Measurements from ENCODE around the gene ADAMTS2.

Gene ADAMTS2

GRCh38 chr5:179311581-179311980, 33.7 kb downstream of the ADAMTS2 start:
- Histone ChIP-seq H3K27ac (ENCODE audit: poor library complexity, severe bottlenecking) (no peak overlapping the region), H3K36me3 (ENCODE audit: low read depth) (no peaks in the 10 kb centered on the region), H3K27me3 (ENCODE audit: insufficient read depth, poor library complexity, severe bottlenecking) (no peaks in the 10 kb centered on the region)

GRCh38 chr5:179311091-179311470, 34.2 kb downstream of the ADAMTS2 start:
- no peak overlapping the region for H3K27ac ChIP-seq (ENCODE audit: poor library complexity, severe bottlenecking)
- peak; percentile 54 for DNase-seq (ENCODE audit: low spot score)
- TF ChIP-seq CTCF (IDR thresholded peaks at IDR 0.05; ENCODE audit: poor library complexity, severe bottlenecking): no peak

More at GRCh38 chr5:179311581-179311980, 33.7 kb downstream of the ADAMTS2 start:
- TF ChIP-seq CTCF (IDR thresholded peaks at IDR 0.05; ENCODE audit: poor library complexity, severe bottlenecking): no peak
- ATAC-seq (ENCODE audit: low read depth): no peak
- no peak for DNase-seq (ENCODE audit: low spot score)
- H3K4me3 ChIP-seq (ENCODE audit: severe bottlenecking): no peak overlapping the region
- no peaks in the 10 kb centered on the region for H3K4me1 ChIP-seq (ENCODE audit: insufficient read depth, poor library complexity, severe bottlenecking)
- H3K9me3 ChIP-seq (ENCODE audit: severe bottlenecking): peaks cover 9% of the 10 kb centered on the region

GRCh38 chr5:179310439-179311090, 34.7 kb downstream of the ADAMTS2 start:
- H3K4me1 ChIP-seq (ENCODE audit: insufficient read depth, poor library complexity, severe bottlenecking): no peaks in the 10 kb centered on the region
- H3K27ac ChIP-seq (ENCODE audit: poor library complexity, severe bottlenecking): no peak overlapping the region
- no peaks in the 10 kb centered on the region for H3K36me3 ChIP-seq (ENCODE audit: low read depth)
- peak; percentile 51 for DNase-seq (ENCODE audit: low spot score)
- no peak for ATAC-seq (ENCODE audit: low read depth)
- no peak overlapping the region for H3K4me3 ChIP-seq (ENCODE audit: severe bottlenecking)
- H3K27me3 ChIP-seq (ENCODE audit: insufficient read depth, poor library complexity, severe bottlenecking): no peaks in the 10 kb centered on the region
- peaks cover 5% of the 10 kb centered on the region for H3K9me3 ChIP-seq (ENCODE audit: severe bottlenecking)
- no peak for TF ChIP-seq CTCF (IDR thresholded peaks at IDR 0.05; ENCODE audit: poor library complexity, severe bottlenecking)

More at GRCh38 chr5:179311091-179311470, 34.2 kb downstream of the ADAMTS2 start:
- peaks cover 9% of the 10 kb centered on the region for H3K9me3 ChIP-seq (ENCODE audit: severe bottlenecking)
- no peaks in the 10 kb centered on the region for H3K4me1 ChIP-seq (ENCODE audit: insufficient read depth, poor library complexity, severe bottlenecking)
- no peak for ATAC-seq (ENCODE audit: low read depth)
- H3K4me3 ChIP-seq (ENCODE audit: severe bottlenecking): no peak overlapping the region
- no peaks in the 10 kb centered on the region for H3K36me3 ChIP-seq (ENCODE audit: low read depth)
- H3K27me3 ChIP-seq (ENCODE audit: insufficient read depth, poor library complexity, severe bottlenecking): no peaks in the 10 kb centered on the region

GRCh38 chr5:179309751-179310320, 35.4 kb downstream of the ADAMTS2 start:
- Histone ChIP-seq H3K9me3 (ENCODE audit: severe bottlenecking) (peaks cover 10% of the 10 kb centered on the region), H3K4me1 (ENCODE audit: insufficient read depth, poor library complexity, severe bottlenecking) (no peaks in the 10 kb centered on the region), H3K27ac (ENCODE audit: poor library complexity, severe bottlenecking) (no peak overlapping the region), H3K27me3 (ENCODE audit: insufficient read depth, poor library complexity, severe bottlenecking) (no peaks in the 10 kb centered on the region), H3K4me3 (ENCODE audit: severe bottlenecking) (no peak overlapping the region), H3K36me3 (ENCODE audit: low read depth) (no peaks in the 10 kb centered on the region)
- no peak for TF ChIP-seq CTCF (IDR thresholded peaks at IDR 0.05; ENCODE audit: poor library complexity, severe bottlenecking)
- no peak for ATAC-seq (ENCODE audit: low read depth)
- DNase-seq (ENCODE audit: low spot score): peak; percentile 54

- DNase-seq (ENCODE audit: low spot score) (no peak), ATAC-seq (ENCODE audit: low read depth) (no peak)
- Histone ChIP-seq H3K4me3 (ENCODE audit: severe bottlenecking) (no peak overlapping the region), H3K4me1 (ENCODE audit: insufficient read depth, poor library complexity, severe bottlenecking) (no peaks in the 10 kb centered on the region), H3K27me3 (ENCODE audit: insufficient read depth, poor library complexity, severe bottlenecking) (no peaks in the 10 kb centered on the region), H3K27ac (ENCODE audit: poor library complexity, severe bottlenecking) (no peak overlapping the region), H3K36me3 (ENCODE audit: low read depth) (no peaks in the 10 kb centered on the region), H3K9me3 (ENCODE audit: severe bottlenecking) (peaks cover 14% of the 10 kb centered on the region)
- TF ChIP-seq CTCF (IDR thresholded peaks at IDR 0.05; ENCODE audit: poor library complexity, severe bottlenecking): no peak
Measured at GRCh38 chr5:179309383-179309670, 35.9 kb downstream of the ADAMTS2 start.

Data from RWPE2 (cell line).